GM18870 (cell line): ENCODE measurements around the gene ZC3H7B.

Experiments used
- ATAC-seq: cut with Tn5 transposase; IDR thresholded peaks from one replicate; pipeline ENCODE4 v1.9.1; 2021; ENCODE audit warnings: moderate library complexity; ENCODE audit not compliant: unreplicated experiment

Gene ZC3H7B

DNA sequence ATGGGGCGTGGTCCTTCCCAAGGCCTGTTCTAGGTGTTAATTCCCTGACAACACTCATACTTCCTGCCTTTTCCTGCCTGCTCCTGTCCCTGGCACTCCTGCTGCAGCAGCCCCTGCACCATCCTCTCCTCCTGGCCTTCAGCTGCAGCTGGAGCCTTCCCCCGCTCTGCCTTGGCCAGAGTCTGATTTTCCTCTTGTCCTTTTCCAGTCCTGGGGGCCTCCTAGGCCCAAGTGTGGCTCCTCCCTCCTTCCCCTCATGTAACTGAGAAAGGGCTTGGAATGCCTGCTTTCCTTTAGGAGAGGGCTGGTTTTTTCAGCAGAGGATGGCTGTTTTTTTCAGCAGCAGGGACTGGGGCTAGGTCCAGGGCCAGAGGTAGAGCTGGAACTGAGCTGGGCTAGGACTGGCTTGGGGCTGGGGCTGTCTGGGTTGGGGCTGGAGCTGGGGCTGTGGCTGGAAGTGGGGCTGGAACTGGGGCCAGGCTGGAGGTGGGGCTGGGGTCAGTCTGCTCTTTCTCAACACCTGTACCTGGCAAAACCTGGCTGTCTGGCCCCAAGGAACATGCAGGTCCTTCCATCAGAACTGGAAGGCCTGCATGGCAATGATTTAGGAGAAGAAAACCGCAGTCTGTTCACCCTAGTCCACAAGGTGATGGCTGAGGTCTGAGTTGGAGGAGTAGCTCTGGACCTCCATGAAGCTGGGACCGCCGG lies 23.6 kb downstream of the ZC3H7B start:
- no peak for ATAC-seq

DNA sequence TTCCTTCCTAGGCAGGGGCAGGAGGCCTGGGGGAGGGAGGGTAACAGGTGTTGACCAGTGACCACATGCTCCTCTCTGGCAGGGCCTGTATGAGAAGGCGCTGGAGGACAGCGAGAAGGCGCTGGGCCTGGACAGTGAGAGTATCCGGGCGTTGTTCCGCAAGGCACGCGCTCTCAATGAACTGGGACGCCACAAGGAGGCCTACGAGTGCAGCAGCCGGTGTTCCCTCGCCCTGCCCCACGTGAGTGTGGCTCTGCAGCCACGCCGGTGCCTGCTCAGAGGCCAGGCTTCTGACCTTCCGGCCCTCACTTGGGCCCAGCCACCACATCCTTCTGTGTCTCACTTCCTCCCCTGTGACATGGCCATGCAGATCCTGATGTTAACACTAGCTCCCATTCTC lies 25.8 kb downstream of the ZC3H7B start:
- ATAC-seq, result no peak

DNA sequence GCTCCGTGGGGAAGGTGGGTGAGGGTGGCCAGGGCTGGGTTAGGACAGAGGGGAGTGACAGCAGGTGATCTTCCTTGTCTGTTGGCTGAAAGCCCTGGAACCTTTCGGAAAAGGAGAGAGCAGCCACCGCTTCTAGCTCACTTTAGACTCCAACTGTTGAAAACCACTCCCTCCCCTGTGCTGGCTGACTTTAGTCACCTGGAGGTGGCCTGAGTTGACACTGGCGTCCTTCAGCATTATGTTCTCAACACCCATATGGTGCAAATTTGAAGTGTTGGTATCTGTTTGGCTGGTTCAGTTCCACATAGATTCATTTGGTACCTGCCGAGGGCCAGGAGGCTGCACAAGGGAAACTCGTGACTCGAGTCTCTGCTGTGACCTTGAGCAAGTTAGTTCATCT lies 28.8 kb downstream of the ZC3H7B start:
- ATAC-seq, result no peak

DNA sequence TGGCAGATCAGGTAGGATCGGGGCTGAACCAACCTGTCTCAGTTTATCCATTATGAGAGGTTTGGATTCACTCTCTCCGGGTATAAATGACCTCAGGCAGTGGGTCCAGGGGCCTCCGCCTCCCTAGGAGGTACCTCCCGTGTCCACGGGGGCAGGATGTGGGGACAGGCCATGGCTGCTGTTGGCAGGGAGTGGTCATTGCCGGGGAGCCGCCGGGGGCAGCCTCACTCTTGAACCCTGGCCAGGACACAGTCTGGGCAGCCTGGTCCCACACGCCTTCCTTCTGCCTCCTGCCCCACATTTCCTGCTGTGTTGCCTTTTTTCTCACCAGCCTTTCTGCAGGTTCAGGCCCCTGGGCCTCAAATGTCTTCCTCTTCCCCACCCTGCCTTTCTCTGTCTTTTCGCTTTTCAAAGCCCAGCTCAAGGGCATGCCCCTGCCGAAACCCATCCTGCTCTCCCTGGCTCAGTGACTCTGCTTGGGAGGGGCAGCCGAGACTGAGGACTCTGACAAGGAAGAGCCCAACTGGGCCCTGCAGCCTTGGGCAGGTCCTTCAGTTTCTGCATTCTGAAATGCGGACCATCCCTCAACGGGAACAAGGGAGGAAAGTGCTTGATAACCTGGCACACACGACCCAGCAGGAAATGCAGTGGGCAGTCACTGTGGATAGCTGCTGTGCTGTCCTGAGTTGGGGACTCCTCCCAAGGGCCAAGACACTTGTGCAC lies 31.1 kb downstream of the ZC3H7B start:
- no peak for ATAC-seq

DNA sequence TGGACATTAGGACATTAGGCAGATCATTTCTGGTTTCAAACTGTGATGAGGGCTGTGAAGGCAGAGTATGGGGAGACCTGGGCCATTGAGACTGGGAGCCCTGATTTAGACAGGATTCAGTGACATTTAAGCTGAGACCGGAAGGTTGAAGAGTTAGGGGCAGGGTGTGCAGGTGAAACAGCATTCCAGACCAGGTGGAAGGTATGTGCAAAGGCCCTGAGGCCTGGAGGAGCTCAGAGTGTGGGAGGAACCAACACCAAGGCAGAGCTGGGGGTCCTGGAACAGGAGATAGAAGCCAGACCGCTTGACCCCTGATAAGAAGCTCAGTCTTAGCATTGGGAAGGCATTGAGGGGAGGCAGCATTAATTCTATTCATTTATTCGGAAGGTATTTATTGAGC lies 32.5 kb downstream of the ZC3H7B start:
- ATAC-seq, result no peak

DNA sequence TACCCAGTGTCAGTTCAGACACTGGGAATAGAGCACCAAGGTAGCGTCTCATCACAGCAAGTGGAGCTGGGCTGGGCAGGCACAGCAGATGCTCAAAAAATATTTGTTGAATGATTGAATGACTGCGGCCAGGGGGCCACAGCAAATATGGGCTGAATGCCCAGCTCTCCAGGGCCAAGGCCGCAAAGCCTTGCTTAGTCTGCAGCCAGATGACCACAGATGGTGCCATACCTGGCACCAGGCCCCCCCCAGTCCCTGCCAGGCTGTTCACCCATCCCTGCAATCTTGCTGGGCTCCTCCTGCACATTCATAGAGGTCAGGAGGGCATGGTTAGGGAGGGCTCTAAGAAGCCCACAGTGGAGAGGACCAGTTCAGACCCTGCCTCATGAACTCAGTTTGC lies 32.9 kb downstream of the ZC3H7B start:
- no peak for ATAC-seq

DNA sequence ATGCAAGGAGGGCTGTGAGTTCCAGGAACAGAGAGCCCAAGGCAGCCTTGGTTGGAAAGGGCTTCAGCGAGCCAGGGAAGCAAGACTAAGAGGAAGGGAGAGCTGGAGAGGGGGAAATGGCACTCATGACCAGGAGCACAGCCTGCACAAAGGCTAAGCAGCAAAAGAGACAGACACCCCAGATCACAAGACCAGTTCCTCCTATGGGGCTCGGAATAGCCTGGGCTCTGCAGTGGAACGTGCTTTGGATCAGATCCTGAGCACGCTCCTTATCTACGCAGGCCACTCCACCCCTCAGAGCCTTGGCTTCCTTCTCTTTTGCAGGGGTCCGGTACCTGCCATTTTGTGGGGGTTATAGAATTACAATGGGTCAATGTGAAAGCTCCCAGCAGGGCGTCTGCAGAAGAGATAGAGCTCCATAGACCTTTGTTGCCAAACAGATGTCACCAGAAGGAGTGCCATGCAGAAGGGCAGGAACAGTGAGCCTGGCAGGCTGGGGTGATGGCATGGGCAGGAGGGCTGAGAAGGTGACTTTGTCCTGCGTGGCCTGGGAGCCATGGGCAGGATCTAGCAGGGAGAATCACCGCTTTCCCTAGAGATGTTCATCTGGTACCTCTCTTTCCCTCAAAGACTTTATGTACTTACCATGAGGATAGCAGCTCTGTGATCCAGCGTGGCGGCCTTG lies 33.8 kb downstream of the ZC3H7B start:
- no peak for ATAC-seq

DNA sequence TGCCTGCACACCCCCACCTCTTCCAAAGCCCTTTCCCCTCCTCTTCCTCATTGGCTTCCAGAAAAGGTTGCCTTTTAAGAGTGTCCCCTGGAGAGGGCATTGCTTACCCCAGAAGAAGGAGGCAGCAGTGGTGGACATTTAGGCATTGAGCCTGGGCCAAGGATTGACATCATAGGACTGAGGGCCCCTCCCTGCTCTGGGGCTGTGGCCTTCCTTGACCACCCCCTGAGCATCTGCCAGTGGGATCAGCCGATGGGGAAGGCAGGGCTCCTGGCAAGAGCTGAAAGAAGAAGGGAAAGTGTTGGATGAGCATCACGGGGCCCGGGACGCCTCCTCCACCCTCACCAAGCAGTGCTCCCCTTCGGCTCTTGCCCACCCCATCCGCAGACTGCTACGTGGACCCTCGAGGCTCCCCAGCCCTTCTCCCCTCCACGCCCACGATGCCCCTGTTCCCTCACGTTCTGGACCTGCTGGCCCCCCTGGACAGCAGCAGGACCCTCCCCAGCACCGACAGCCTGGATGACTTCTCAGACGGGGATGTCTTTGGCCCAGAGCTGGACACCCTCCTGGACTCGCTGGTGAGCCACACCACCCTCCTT lies 37.4 kb downstream of the ZC3H7B start:
- ATAC-seq, result no peak

DNA sequence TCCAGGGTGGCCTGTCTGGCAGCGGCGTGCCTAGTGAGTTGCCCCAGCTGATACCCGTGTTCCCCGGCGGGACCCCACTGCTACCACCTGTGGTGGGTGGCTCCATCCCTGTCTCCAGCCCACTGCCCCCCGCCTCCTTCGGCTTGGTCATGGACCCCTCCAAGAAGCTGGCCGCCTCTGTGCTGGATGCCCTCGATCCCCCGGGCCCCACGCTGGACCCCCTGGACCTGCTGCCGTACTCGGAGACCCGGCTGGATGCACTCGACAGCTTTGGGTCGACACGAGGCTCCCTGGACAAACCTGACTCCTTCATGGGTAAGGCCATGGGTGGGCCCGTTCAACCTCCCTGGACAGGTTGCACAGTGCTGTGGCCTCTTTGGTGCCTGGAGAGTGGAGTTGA lies 38.5 kb downstream of the ZC3H7B start:
- no peak for ATAC-seq

DNA sequence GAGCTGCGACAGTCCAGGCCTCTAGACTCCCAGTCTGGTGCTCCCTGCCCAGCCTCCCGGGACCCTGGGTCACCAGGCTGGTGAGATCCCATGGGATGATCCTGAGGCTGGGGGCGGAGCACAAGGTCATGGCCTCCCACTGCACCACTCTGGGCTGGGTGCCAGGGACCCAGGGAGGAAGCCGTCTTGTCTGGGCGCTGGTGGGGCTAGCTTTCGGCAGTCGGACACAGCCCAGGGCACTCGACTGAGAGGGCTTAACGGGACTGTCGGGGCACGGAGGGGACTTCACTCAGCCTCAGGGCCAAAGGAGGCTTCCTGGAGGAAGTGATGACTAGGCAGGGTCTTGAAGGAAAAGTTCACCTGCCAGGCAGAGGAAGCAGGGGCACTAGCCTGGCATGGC lies 39.0 kb downstream of the ZC3H7B start:
- no peak for ATAC-seq

DNA sequence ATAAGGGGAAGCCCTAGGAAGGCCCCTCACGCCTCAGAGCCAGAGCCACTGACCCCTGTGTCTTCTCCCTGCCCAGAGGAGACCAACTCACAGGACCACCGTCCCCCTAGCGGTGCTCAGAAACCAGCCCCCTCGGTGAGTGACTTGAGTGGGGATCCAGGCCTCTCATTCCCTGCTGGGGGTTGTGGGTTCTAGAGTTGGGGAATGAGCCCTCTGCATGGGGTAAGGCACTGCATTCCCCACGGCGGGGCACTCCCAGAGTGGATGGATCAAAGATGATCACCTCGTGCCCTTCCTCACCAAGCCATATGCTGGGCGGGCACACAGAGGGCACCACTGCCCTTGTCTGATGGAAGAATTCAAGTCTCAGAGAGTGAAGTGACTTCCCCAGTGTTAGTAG lies 39.7 kb downstream of the ZC3H7B start:
- ATAC-seq, result no peak

DNA sequence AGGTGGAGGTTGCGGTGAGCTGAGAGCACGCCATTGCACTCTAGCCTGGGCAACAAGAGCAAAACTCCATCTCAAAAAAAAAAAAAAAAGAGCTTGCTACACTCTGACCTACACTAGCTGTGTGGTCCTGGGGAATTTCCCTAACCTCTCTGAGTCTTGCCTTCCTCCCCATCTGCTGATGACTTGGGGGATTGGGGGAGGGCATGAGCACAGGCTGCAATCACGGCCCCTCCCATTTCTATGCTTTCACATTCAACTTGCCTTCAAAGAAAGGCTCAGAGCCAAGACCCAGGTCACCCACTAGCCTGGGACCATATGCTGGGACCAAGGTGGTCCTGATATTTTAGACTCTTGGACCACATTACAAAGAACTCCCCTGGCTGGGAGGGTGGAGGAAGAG lies 40.7 kb downstream of the ZC3H7B start:
- ATAC-seq, result no peak

DNA sequence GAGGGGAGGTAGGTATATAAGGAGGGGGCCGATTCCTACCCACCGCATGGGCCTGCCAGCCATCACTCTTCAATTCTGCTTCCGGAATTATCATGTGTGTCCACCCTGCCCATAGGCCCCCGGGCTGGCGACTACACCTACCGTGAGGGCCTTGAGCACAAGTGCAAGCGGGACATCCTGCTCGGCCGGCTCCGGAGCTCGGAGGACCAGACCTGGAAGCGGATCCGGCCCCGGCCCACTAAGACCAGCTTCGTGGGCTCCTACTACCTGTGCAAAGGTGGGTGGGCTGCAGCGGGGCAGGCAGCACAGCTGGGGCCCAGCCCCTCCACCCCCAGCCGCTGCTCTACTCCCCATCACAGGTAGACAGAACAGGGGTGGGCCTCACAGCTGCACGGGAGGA lies 42.0 kb downstream of the ZC3H7B start:
- no peak for ATAC-seq

DNA sequence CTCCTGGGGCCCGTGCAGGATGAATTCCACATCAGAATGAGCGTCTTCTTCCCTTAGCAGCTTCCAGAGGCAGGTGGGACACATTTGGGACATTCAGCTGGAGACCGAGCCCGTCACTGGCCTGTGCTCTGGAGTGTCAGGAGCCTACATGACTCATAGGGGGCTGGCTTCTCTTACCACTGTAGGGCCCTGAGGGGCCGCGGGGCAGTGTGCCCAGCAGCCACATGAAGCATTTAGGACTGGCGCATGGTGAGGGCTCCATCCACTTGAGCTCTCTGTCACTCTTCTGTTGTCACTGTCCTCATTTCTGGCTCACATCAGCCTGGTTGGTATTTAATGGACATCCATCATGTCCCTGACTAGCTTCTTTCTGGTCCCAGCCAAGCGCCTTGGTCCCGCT lies 42.4 kb downstream of the ZC3H7B start:
- ATAC-seq, result no peak

DNA sequence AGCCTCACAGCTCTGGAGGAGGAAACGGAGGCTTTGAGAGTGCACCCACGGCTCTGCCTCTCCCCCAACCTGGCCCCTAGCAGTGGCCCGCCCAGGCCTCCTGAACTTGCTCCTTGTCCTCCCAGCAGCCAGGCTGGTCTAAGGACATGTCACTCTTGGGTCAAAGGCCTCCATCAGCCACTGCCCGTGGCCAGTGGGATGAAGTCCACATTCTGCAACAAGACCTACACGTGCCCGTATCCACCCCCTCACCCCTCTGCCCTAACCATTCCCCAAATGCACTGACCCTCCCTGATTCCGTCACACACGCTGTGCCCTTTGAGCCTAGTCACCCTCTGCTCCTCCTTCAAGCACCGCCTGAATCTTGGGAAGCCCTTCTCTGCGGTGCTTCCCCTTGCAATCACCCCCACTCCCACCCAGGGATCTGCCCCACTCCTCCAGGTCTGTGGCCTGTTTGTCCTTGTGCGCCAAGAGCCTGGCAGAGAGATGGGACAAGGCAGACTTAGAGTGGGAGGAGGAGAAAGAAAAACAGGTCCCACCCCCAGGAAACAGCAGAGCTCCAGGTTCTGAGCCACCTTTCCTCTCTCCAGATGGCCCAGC lies 43.0 kb downstream of the ZC3H7B start:
- ATAC-seq, result no peak

DNA sequence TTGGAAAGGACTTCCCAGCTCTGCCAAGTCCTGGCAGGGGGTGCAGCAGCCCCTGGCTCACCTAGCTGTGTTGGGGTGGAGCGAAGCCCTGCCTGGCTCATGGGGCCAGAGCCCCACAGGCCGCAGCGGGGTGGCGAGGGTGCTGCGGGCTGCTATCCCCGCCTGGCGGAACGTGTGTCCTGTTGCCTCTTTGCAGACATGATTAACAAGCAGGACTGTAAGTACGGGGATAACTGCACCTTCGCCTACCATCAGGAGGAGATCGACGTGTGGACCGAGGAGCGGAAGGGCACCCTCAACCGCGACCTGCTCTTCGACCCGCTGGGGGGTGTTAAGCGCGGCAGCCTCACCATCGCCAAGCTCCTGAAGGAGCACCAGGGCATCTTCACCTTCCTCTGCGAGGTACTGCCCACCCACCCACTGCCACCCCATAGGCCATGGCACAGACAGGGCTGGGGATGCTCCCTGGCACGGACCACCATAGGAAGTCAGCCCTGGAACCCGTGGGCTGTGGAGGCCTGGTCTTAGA lies 44.5 kb downstream of the ZC3H7B start:
- ATAC-seq, result no peak

DNA sequence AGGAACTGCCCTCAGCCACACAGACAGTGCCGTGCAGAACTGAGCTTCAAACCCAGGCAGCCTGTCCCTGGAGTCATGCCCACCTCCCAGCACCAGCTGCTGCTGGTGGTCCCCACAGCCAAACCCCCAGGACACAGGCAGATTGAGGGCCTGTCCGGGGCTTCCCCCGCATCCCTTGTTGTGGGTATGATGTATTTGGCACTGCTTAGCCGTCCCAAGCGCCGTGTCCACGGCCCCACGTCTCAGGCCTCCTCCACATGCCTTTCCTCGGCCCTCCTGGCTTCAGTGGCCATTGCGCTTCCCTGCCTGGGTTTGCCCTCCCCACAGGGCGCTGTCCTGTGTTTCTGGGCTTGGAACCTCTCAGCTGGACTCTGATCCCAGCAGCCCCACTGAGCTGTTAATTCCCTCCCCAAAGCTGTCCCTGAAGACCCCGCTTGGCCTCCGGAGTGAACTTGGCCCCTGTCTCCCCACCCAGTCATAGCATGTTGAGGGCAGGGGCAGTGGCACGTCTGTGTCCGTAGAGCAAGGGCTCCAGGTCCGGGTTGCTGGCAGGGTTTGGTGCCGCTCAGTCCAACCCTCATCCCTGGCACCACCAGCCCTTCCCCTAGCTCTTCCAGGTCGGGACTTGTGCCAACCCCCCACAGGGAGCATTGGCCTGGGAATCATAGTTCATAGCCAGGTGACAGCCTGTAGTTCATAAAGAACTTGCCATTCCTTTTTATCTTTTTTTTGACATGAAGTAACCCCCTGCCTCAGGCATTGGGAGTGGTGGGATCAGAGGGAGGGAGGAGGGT lies 45.9 kb downstream of the ZC3H7B start:
- ATAC-seq, result no peak

DNA sequence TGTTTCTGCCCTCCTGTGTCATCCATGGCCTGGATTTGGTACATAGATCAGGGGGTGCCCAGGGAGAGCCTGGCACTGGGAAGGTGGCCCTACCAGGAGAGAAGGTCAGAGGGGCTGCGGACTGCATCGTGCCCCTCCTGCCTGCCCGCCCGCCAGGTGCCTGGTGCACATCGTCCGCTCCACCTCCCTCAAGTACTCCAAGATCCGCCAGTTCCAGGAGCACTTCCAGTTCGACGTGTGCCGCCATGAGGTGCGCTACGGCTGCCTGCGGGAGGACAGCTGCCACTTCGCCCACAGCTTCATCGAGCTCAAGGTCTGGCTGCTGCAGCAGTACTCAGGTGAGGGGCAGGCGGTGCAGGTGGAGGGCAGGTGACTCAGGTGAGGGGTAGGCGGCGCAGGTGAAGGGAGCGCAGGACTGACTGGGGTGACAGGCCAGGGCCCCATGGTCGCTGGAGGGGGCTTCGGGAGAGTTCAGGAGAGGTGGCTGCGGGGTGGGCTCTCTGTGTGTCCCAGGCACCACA lies 47.7 kb downstream of the ZC3H7B start:
- ATAC-seq, result no peak

DNA sequence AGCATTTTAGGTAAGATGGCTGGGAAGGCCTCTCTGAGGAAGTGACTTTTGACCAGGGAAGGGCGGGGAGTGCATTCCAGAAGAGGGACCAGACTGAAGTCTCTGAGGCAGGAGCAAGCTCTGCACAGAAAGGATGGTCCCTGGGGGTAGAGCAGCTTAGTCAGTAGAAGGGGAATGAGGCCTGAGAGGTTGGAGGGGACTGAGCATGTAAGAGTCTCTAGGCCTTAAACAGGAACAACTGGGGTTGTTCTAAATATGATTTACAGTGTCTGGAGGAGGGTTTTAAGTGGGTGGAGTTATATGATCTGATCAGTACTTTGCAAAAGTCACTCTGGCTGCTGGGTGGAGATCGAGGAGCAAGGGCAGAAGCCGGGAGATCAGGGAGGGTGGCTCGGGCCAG lies 48.8 kb downstream of the ZC3H7B start:
- ATAC-seq, result no peak

DNA sequence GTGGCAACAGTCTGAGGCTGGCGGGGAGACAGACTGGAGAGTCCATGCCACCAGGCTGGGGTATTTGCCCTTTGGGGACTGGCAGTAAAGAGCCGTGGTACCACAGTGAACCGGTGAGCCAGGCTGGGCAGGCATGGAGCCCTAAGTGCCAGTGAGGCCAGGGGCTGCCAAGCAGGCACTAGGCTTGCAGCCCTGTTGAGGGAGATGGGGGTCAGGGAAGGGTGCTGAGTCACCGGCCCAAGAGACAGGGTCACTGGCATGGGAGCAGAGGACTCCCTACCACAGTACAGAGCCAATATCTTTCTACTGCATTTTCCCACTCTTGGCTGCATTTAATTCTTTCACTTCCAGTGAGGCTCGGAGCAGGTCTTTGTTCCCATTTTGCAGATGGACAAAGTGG lies 49.7 kb downstream of the ZC3H7B start:
- no peak for ATAC-seq
